Hematopoietic multipotent progenitor cell treated with erythropoietin and hydrocortisone succinate and interleukin-3 and kit ligand, for 6 days (in vitro differentiated cells): ENCODE data around the gene CCBE1.

Source experiments
- DNase-seq: peaks from one replicate; pipeline ENCODE4 v3.0.0-alpha.2; 2015

Gene CCBE1

DNA sequence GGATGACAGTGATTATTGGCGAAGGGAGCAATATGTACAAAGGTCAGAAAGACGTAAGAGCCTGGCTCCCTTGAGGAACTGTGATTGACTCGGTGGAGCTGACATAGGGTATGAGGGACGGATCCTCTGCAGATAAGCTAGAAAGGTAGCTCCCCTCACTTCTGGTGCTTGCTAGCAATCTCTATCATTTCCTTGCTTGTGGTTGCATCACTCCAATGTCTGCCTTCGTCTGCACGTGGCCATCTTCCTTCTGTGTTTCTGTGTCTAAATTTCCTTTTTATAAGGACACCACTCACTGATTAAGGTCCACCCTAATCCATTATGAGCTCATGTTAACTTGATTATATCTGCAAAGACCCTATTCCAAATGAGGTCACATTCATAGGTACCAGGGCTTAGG, 315.3 kb downstream of the CCBE1 start:
- no peak for DNase-seq
